ENCODE results near the gene NAP1L4.

NAP1L4 gene

GRCh38 chr11:2898366-2899079 is 93.6 kb downstream of the NAP1L4 start:
- DNase-seq (ENCODE audit: low read depth) = peak; percentile 55
- no peak for TF ChIP-seq CTCF (IDR thresholded peaks at IDR 0.05; ENCODE audit: control insufficient read depth, insufficient read depth, low read depth, low read length, missing control alignments)
- H3K4me3 ChIP-seq (ENCODE audit: control insufficient read depth, low read depth, low read length) = no peak overlapping the region

- no peak for DNase-seq (ENCODE audit: low read depth)
- no peak for TF ChIP-seq CTCF (IDR thresholded peaks at IDR 0.05; ENCODE audit: control insufficient read depth, insufficient read depth, low read depth, low read length, missing control alignments)
- H3K4me3 ChIP-seq (ENCODE audit: control insufficient read depth, low read depth, low read length) = no peak overlapping the region
These were observed 95.1 kb downstream of the NAP1L4 start for GRCh38 chr11:2897048-2897447.

- no peak overlapping the region for H3K4me3 ChIP-seq (ENCODE audit: control insufficient read depth, low read depth, low read length)
- no peak for DNase-seq (ENCODE audit: low read depth)
These were observed 96.1 kb downstream of the NAP1L4 start for GRCh38 chr11:2896047-2896446.

More at GRCh38 chr11:2896047-2896446, 96.1 kb downstream of the NAP1L4 start:
- TF ChIP-seq CTCF (IDR thresholded peaks at IDR 0.05; ENCODE audit: control insufficient read depth, insufficient read depth, low read depth, low read length, missing control alignments) = no peak

All from AG09309 (cell line).